ENCODE measurements around the gene ATOSA.

The ATOSA gene

GRCh38 chr15:52683580-52683979 lies 4.4 kb upstream of the ATOSA start:
- DNase-seq (ENCODE audit: low read depth) = no peak

GRCh38 chr15:52682781-52683180 lies 3.6 kb upstream of the ATOSA start:
- DNase-seq (ENCODE audit: low read depth) = no peak

- no peak for DNase-seq (ENCODE audit: low read depth)
Observed at GRCh38 chr15:52682200-52682599, 3.0 kb upstream of the ATOSA start.

- DNase-seq (ENCODE audit: low read depth) = no peak
Observed at GRCh38 chr15:52681441-52681840, 2.3 kb upstream of the ATOSA start.

GRCh38 chr15:52680761-52681160 lies 1.6 kb upstream of the ATOSA start:
- DNase-seq (ENCODE audit: low read depth) = no peak

GRCh38 chr15:52680041-52680391 lies 828 bp upstream of the ATOSA start:
- no peak for DNase-seq (ENCODE audit: low read depth)

GRCh38 chr15:52678468-52679231 lies 538 bp downstream of the ATOSA start:
- peak; percentile 49 for DNase-seq (ENCODE audit: low read depth)

GRCh38 chr15:52677593-52678467 lies 1.4 kb downstream of the ATOSA start:
- DNase-seq (ENCODE audit: low read depth) = peak; percentile 18

GRCh38 chr15:52674831-52675230 lies 4.4 kb downstream of the ATOSA start:
- no peak for DNase-seq (ENCODE audit: low read depth)

GRCh38 chr15:52673734-52674133 lies 5.5 kb downstream of the ATOSA start:
- no peak for DNase-seq (ENCODE audit: low read depth)

GRCh38 chr15:52673312-52673711 lies 5.9 kb downstream of the ATOSA start:
- DNase-seq (ENCODE audit: low read depth) = no peak

GRCh38 chr15:52672661-52673060 lies 6.5 kb downstream of the ATOSA start:
- no peak for DNase-seq (ENCODE audit: low read depth)

- no peak for DNase-seq (ENCODE audit: low read depth)
Observed at GRCh38 chr15:52670087-52670486, 9.1 kb downstream of the ATOSA start.

- no peak for DNase-seq (ENCODE audit: low read depth)
Observed at GRCh38 chr15:52668133-52668532, 11.1 kb downstream of the ATOSA start.

- no peak for DNase-seq (ENCODE audit: low read depth)
Observed at GRCh38 chr15:52667597-52667996, 11.6 kb downstream of the ATOSA start.

GRCh38 chr15:52663536-52664294 lies 15.5 kb downstream of the ATOSA start:
- DNase-seq (ENCODE audit: low read depth) = no peak

- DNase-seq (ENCODE audit: low read depth) = no peak
Observed at GRCh38 chr15:52661909-52662308, 17.3 kb downstream of the ATOSA start.

- no peak for DNase-seq (ENCODE audit: low read depth)
Observed at GRCh38 chr15:52660192-52660591, 19.0 kb downstream of the ATOSA start.

GRCh38 chr15:52658955-52659354 lies 20.2 kb downstream of the ATOSA start:
- peak; percentile 7 for DNase-seq (ENCODE audit: low read depth)

GRCh38 chr15:52657338-52657737 lies 21.9 kb downstream of the ATOSA start:
- DNase-seq (ENCODE audit: low read depth) = no peak

- no peak for DNase-seq (ENCODE audit: low read depth)
Observed at GRCh38 chr15:52656412-52656811, 22.8 kb downstream of the ATOSA start.

GRCh38 chr15:52653431-52653964 lies 25.7 kb downstream of the ATOSA start:
- DNase-seq (ENCODE audit: low read depth) = no peak
